ENCODE measurements around the gene CES4A. TPM values are rescaled to one million over a fixed set of nuclear protein-coding genes. Genes with fewer than 3 reads are reported as not detected.
"Not testable (repeated sequence)": the region's sequence is repeated elsewhere in the genome, so short reads cannot be mapped to it uniquely, and the experiment has no call there.

The CES4A gene
- total RNA-seq, 1 donor from 2014 or later = 14.8 TPM

- no peak for TF ChIP-seq CTCF (IDR thresholded peaks at IDR 0.05)
- Histone ChIP-seq H3K27me3 (ENCODE audit: low read depth) (peaks cover 18% of the 10 kb centered on the region), H3K27ac (no peak overlapping the region), H3K4me1 (peaks cover 12% of the 10 kb centered on the region), H3K4me3 (no peak overlapping the region), H3K9me3 (no peaks in the 10 kb centered on the region), H3K36me3 (no peaks in the 10 kb centered on the region)
- intact Hi-C loops (cut with DNase I) = no loop called here
- ATAC-seq (no peak), DNase-seq (no peak)
These were observed 35.8 kb upstream of the CES4A start for GRCh38 chr16:66952430-66953110.

GRCh38 chr16:66953462-66954096 is 34.8 kb upstream of the CES4A start:
- Histone ChIP-seq H3K27me3 (ENCODE audit: low read depth) (peaks cover 17% of the 10 kb centered on the region), H3K36me3 (no peaks in the 10 kb centered on the region), H3K4me1 (peaks cover 6% of the 10 kb centered on the region), H3K27ac (no peak overlapping the region), H3K9me3 (no peaks in the 10 kb centered on the region), H3K4me3 (no peak overlapping the region)
- intact Hi-C loops (cut with DNase I) = no loop called here
- DNase-seq (no peak), ATAC-seq (no peak)
- TF ChIP-seq CTCF (IDR thresholded peaks at IDR 0.05) = no peak

DNA sequence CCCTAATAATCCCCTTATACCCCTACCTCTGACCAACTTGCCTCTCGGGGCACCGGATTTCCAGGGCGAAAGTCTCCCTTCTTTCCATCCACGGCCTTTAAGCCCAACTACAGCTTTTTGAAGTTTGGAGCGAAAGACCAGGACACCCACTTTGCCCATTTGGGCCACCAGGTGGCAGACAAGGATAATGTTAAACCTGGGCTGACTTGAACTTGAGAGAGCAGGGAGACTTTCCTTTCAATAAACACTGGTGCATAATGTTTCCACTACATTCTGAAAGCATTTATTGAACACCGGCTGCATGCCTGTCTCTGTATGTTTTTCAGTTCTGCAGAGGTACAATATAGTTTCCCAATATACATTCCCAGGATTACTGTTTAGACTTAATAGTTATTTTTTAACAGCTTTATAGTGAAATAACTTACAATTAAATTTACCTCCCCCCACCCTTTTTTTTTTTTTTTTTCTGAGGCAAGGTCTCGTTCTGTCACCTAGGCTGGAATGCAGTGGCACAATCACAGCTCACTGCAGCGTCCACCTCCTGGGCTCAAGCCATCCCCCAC is 34.2 kb upstream of the CES4A start:
- Histone ChIP-seq H3K27ac (no peak overlapping the region), H3K4me3 (no peak overlapping the region), H3K4me1 (no peaks in the 10 kb centered on the region), H3K36me3 (no peaks in the 10 kb centered on the region), H3K27me3 (ENCODE audit: low read depth) (peaks cover 11% of the 10 kb centered on the region), H3K9me3 (no peaks in the 10 kb centered on the region)
- DNase-seq (peak; percentile 70), ATAC-seq (peak; percentile 87 to 89)
- peak; percentile 83 for TF ChIP-seq CTCF (IDR thresholded peaks at IDR 0.05)
- intact Hi-C loops (cut with DNase I) = no loop called here

GRCh38 chr16:66955363-66956153 is 32.8 kb upstream of the CES4A start:
- ATAC-seq; H3K27ac ChIP-seq; H3K36me3 ChIP-seq; H3K9me3 ChIP-seq; H3K4me3 ChIP-seq; H3K27me3 ChIP-seq (ENCODE audit: low read depth); DNase-seq; intact Hi-C loops (cut with DNase I); H3K4me1 ChIP-seq: not testable (repeated sequence)

- H3K27ac ChIP-seq; H3K36me3 ChIP-seq; H3K9me3 ChIP-seq; DNase-seq; ATAC-seq; intact Hi-C loops (cut with DNase I); H3K4me1 ChIP-seq; H3K4me3 ChIP-seq; H3K27me3 ChIP-seq (ENCODE audit: low read depth): not testable (repeated sequence)
These were observed 32.3 kb upstream of the CES4A start for GRCh38 chr16:66956154-66956457.

DNA sequence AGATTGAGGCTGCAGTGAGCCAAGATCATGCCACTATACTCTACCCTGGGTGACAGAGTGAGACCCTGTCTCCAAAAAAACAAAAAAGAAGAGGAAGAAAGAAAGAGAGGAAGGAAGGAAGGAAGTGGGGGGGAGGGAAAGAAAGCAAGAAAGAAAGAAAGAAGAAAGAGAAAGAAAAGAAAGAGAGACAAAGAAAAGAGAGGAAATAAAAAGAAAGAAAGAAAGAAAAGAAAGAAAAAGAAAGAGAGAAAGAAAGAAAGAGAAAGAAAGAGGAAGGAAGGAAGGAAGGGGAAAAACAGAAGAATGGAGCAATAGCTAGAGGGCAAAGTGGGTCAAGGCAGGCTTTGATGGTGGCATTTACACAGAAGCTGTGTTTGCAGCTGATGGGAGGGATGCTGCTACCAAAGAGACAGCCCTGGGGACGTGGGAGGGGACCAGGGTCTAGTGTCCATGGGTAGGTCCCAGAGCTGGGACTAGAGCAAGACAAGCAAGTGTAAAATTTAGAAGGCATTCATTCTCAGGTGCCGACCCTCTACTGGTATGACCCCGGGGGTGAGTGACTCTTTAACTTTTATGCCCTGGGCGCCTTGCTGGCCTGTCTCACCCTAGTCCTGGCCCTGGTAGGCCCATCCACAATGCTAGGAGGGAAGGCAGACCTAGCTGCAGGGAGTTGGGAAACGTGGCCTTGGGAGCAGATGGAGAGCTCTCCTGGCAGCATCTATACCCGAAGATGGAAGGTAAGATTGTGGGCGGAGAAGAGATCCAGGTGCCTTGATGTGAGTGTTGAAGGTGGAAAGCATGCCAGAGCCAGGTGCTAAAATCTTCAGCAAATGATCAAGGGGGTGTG is 29.3 kb upstream of the CES4A start:
- DNase-seq (no peak), ATAC-seq (no peak)
- intact Hi-C loops (cut with DNase I) = no loop called here
- no peaks in the 10 kb centered on the region for H3K36me3 ChIP-seq
- H3K27me3 ChIP-seq (ENCODE audit: low read depth) = no peaks in the 10 kb centered on the region
- H3K9me3 ChIP-seq = no peaks in the 10 kb centered on the region
- TF ChIP-seq CTCF (IDR thresholded peaks at IDR 0.05) = no peak
- no peak overlapping the region for H3K4me3 ChIP-seq
- H3K4me1 ChIP-seq = peaks cover 5% of the 10 kb centered on the region
- H3K27ac ChIP-seq = no peak overlapping the region

Data from lower lobe of right lung (tissue), 2 donors.